Activated CD8-positive, alpha-beta memory T cell treated with anti-CD3 and anti-CD28 coated beads for 4 hours (primary cell): ENCODE results near the gene JAZF1.

Experiments used
- DNase-seq, 2 donors: peaks; one replicate each; pipeline ENCODE4 v3.0.0-alpha.2; 2020; ENCODE audit warnings: low read depth in 2 of 2

Gene JAZF1

GRCh38 chr7:28191751-28192150, 11.2 kb upstream of the JAZF1 start:
- no peak for DNase-seq

- no peak for DNase-seq
These were observed 10.6 kb upstream of the JAZF1 start for GRCh38 chr7:28191184-28191583.

DNA sequence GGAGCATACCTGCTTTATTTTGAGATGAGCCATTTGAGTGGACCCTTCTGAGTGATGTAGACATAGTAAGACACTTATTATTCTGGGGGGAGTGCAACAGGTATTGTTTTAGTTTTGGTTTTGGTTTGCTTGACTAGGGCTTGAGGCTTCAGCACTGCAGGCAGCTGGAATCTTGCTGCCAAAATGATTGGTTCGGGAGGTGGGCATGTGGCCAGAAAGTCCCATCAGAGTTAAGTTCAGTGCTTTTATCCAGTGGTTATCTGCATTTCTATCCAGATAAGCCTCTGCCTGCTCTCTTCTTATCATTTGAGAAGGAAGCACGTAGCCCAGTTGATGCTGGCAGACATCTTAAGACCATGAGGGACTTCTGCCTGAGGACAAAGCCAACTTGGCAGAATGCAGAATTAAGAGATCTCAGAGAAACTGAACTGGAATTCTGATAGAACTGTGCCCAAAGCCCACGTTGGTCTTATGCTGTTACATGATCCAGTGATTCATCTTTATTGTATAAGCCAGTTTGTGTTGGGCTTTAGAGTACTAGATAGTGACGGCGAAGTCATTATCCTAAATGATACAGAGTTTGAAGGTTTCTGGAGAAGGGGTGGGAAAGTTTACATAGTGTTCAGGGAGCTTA, 9.6 kb upstream of the JAZF1 start:
- no peak for DNase-seq

- no peak for DNase-seq
These were observed 6.4 kb upstream of the JAZF1 start for GRCh38 chr7:28187012-28187411.

DNA sequence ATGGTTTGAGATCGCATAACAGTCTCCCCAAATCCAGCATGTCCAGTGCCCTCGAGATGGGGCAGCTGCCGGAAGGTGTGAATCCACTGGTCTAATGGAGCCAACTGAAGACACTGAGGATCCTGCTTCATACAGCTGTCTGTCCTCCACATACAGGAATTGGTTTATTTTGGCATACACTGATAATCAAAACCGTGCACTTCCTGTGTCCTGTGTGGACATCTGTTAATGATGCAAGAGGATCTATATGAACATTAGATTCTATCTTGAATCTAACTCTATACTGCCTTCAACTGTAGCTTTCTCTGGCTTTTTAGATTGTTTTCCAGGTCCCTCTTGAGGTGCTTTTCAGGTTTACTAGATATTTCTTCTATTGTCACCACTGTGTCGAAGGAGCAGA, 3.0 kb upstream of the JAZF1 start:
- DNase-seq, result no peak

GRCh38 chr7:28182071-28182471, 1.5 kb upstream of the JAZF1 start:
- no peak for DNase-seq

- DNase-seq, result no peak
These were observed 821 bp upstream of the JAZF1 start for GRCh38 chr7:28181416-28181815.

- no peak for DNase-seq
These were observed 598 bp downstream of the JAZF1 start for GRCh38 chr7:28180031-28180363.

GRCh38 chr7:28179120-28180030, 1.2 kb downstream of the JAZF1 start:
- peak; percentile 39 to 43 for DNase-seq

DNA sequence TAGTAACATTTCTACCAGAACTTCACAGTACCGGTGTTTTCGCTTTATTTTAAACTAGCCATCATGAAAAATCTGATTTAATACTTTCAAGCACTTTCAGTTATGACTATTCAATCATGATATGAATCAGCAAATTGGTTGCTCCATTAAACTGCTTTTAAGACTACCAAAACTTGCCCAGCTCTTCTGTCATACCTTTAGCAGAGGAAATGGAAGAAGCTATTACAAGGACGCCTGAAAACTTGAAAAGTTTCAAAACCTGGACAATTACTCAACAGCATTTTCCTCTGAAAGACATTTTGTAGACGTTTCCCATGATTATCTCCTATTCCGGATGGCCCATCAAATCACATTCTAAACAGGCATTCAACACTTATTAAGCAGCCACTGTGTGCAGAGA, 2.0 kb downstream of the JAZF1 start:
- no peak for DNase-seq

GRCh38 chr7:28177836-28178235, 2.8 kb downstream of the JAZF1 start:
- no peak for DNase-seq

DNA sequence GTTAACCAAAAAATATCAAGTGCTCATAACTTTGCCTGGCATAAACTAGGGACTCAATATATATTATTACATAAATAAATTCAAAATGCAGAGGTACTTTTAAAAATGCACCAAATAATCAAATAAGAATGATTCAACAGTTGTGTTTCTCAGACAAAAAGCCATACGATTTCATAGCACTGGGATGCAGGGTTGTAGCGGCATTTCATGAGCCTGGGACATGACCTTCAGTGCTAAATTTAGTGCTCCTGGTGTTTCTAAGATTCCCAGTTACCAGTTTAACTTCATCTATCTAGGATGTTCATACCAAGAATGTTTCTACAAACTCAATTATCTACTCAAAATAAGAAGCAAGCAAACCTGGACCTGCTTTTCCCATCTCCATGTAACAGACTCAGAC, 4.0 kb downstream of the JAZF1 start:
- DNase-seq, result no peak

DNA sequence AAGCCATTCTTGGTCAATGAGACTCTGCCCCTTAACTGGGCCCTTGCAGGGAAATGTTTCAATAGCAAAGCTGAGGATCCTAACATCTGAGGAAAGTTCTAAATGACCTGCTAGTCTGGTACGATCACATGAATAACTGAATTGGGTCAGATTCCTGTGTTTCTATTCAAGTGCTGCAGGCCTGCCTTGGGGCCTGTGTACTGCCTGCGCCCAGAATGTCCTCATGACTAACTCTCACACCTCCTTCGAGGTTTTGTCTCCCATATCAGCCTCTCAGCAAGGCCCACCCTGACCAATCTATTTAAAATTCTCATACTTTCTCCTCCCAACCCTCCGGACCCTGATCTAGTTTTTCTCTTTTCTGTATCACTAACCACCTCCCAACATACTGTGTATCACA, 4.4 kb downstream of the JAZF1 start:
- DNase-seq, result no peak

- DNase-seq, result no peak
These were observed 5.5 kb downstream of the JAZF1 start for GRCh38 chr7:28174901-28175661.

- no peak for DNase-seq
These were observed 6.2 kb downstream of the JAZF1 start for GRCh38 chr7:28174442-28174841.

GRCh38 chr7:28173531-28173930, 7.1 kb downstream of the JAZF1 start:
- DNase-seq, result no peak

DNA sequence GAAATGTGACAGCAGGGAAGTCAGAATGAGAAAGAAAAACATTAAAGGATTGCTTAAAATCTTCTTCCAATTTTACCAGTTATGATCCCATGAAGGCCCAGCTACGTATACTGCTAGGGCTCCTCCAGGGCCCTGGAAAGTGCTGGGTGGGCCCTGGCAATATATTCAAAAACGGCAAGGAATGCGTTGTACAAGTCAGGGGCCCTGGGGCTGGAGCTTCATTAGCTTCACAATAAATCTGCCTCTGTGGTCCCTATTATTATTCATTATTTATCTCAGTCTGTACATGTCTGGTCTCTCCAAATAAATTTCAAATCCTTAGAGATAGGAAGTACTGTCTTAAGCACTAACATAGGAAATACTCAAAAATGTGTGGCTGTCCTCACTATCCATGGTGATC, 7.6 kb downstream of the JAZF1 start:
- no peak for DNase-seq

DNA sequence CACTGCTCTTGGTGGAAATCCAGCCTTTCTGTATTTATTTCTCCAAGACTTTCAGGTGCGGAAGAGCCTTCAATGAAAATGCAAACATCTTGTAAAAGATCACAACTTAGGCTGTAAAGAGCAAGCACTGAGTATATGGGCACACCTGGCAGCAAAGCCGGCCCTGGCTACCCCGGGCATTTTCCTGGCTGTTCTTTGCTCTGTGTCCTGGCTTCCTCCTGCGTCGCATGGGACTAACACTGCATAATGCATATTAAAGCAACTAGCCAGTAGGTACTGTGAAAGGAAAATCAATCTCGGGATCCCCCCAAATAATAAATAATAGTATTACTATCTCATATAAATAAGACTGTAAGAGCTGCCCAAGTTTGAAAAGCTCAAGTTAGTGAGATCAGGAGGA, 9.9 kb downstream of the JAZF1 start:
- DNase-seq, result no peak

DNA sequence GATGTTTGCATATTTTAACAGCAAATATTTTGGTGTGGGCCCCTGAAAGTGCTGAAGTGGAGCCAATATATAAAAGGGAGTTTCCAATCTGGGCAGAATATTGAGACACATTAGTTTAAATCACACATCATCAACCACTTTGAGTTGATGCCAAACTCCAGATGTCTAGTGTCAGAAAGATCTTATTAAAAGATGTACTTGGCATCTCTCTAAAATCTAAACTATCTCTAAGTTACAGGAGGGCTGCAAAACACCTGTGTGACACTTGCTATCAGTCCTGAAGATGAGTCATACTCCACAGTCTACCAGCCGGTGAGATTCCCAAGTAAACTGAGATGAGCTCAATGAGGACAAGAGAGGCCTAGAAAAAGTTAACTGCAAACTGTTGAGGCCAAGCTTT, 11.4 kb downstream of the JAZF1 start:
- DNase-seq, result no peak

- DNase-seq, result no peak
These were observed 12.0 kb downstream of the JAZF1 start for GRCh38 chr7:28168393-28169158.

DNA sequence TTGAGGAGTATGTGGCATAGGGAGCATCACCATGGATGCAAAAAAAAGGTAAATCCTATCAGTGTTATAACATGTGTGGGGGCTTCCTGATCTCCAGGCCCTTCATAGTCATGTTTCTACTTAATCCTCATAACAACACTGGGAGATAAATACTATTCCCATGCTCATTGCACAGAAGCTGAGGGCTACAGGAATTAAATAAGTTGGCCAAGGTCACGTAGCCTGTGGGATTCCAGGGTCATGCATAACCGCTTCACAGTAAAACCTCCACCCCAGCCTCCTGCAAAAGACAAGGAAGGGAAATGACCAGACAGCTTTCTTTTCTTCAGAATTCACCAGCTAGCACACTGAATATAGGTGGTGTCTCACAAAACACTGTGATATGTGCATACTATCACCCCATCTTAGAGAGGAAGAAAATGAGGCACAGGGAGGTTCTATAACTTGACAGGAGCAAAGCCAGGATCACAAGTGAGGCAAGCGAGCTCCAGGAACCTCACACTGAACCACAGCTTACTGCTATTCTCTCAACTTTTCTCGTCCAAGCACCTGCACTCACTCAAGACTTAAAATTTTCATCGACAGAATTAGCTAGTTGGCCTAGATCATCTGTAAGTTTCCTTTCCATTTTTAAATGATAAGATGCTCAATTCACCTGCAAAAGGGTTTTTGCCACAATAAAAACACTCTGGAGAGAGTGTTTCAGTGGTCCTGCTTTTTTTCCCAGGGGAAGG, 13.4 kb downstream of the JAZF1 start:
- no peak for DNase-seq
